Uterus (tissue), 4 donors: ENCODE results near the gene SF3B2. TPM values are rescaled to one million over a fixed set of nuclear protein-coding genes. Genes with fewer than 3 reads are reported as not detected.

ENCODE experiments used
- DNase-seq, 2 donors: peaks; one replicate each; pipeline ENCODE4 v3.0.0-alpha.2; 2019 to 2020
- H3K27ac ChIP-seq, 2 donors: fragments of 200-600 bp; sonication (generic); 1 replicate in 1 of 2; 2 replicates in 1 of 2; pipeline ENCODE4 v1.5.1; 2016 to 2018
- H3K27me3 ChIP-seq, 2 donors: fragments of 200-600 bp; sonication (generic); one replicate each; pipeline ENCODE4 v1.5.1; 2018 to 2019; ENCODE audit warnings: control low read depth in 1 of 2
- H3K36me3 ChIP-seq, 2 donors: fragments of 200-600 bp; sonication (generic); one replicate each; pipeline ENCODE4 v1.5.1; 2019; ENCODE audit warnings: control low read depth in 1 of 2
- H3K4me1 ChIP-seq, 2 donors: fragments of 200-600 bp; sonication (generic); one replicate each; pipeline ENCODE4 v1.5.1; 2018 to 2019; ENCODE audit warnings: control low read depth in 1 of 2
- H3K4me3 ChIP-seq, 2 donors: fragments of 200-600 bp; sonication (generic); 1 replicate in 1 of 2; 2 replicates in 1 of 2; pipeline ENCODE4 v1.5.1; 2018 to 2019; ENCODE audit warnings: mild to moderate bottlenecking in 1 of 2
- H3K9me3 ChIP-seq, 2 donors: fragments of 200-600 bp; sonication (generic); one replicate each; pipeline ENCODE4 v1.5.1; 2019; ENCODE audit warnings: control low read depth in 1 of 2
- CTCF ChIP-seq, 4 experiments: fragments of 200-600 bp in 2 of 4; fragments of 450-650 bp in 2 of 4; sonication (generic) in 2 of 4; IDR thresholded peaks; one replicate each; pipeline ENCODE4 v1.5.1; 2016 to 2019; ENCODE audit warnings: antibody characterized with exemption in 4 of 4, mild to moderate bottlenecking in 2 of 4, moderate library complexity in 1 of 4
- POLR2A ChIP-seq, 2 donors: fragments of 450-650 bp; IDR thresholded peaks; one replicate each; pipeline ENCODE4 v1.6.1; 2016; ENCODE audit warnings: antibody characterized with exemption in 2 of 2, mild to moderate bottlenecking in 1 of 2, moderate library complexity in 1 of 2
- intact Hi-C: fragments of 100-400 bp; cut with DNase I; formaldehyde crosslinking; loops from one replicate; pipeline ENCODE4 v1.15.1; 2023; ENCODE audit warnings: low total_unique reads
- total RNA-seq, 4 donors: library from RNA; depleted of rRNA in 3 of 4; stranded (reverse); fragments of >200 nt in 3 of 4; gene quantifications; one replicate each; pipeline versions ENCODE4 v1.1.0 to v1.2.4, GENCODE V29; 2014 to 2023
- donor health status: DM: yes; HTN: yes; CAD: no.

Gene SF3B2
- total RNA-seq, 4 donors from 2014 or later: 59.9 to 195 (median 106) TPM

GRCh38 chr11:66014804-66015453 lies 37.2 kb upstream of the SF3B2 start:
- peaks cover 0 to 19% of the 10 kb centered on the region in 2 donors for H3K27me3 ChIP-seq
- H3K4me1 ChIP-seq: peaks cover 0 to 4% of the 10 kb centered on the region in 2 donors
- no peak overlapping the region for H3K27ac ChIP-seq
- intact Hi-C loops: no loop called here
- no peaks in the 10 kb centered on the region for H3K36me3 ChIP-seq
- no peak overlapping the region for H3K4me3 ChIP-seq
- no peak for DNase-seq
- H3K9me3 ChIP-seq: no peaks in the 10 kb centered on the region
- TF ChIP-seq CTCF (IDR thresholded peaks at IDR 0.05): no peak
- no peak for TF ChIP-seq POLR2A (IDR thresholded peaks at IDR 0.05)

- H3K27me3 ChIP-seq: peaks cover 0 to 19% of the 10 kb centered on the region in 2 donors
- H3K9me3 ChIP-seq: no peaks in the 10 kb centered on the region
- no peak for DNase-seq
- H3K4me3 ChIP-seq: no peak overlapping the region
- H3K36me3 ChIP-seq: no peaks in the 10 kb centered on the region
- peaks cover 0 to 4% of the 10 kb centered on the region in 2 donors for H3K4me1 ChIP-seq
- intact Hi-C loops: no loop called here
- no peak overlapping the region for H3K27ac ChIP-seq
- no peak for TF ChIP-seq CTCF (IDR thresholded peaks at IDR 0.05)
- no peak for TF ChIP-seq POLR2A (IDR thresholded peaks at IDR 0.05)
Measured at GRCh38 chr11:66015454-66015881, 36.7 kb upstream of the SF3B2 start.

GRCh38 chr11:66015936-66016792 lies 36.0 kb upstream of the SF3B2 start:
- no peak for DNase-seq
- H3K36me3 ChIP-seq: no peaks in the 10 kb centered on the region
- peaks cover 0 to 19% of the 10 kb centered on the region in 2 donors for H3K27me3 ChIP-seq
- no peak overlapping the region for H3K27ac ChIP-seq
- H3K4me3 ChIP-seq: no peak overlapping the region
- H3K9me3 ChIP-seq: no peaks in the 10 kb centered on the region
- TF ChIP-seq CTCF (IDR thresholded peaks at IDR 0.05) (no peak), POLR2A (IDR thresholded peaks at IDR 0.05) (no peak)
- peaks cover 0 to 4% of the 10 kb centered on the region in 2 donors for H3K4me1 ChIP-seq
- intact Hi-C loops: no loop called here

- intact Hi-C loops: no loop called here
- Histone ChIP-seq H3K27ac (no peak overlapping the region), H3K4me1 (peaks cover 0 to 3% of the 10 kb centered on the region in 2 donors), H3K36me3 (no peaks in the 10 kb centered on the region), H3K27me3 (peaks cover 0 to 19% of the 10 kb centered on the region in 2 donors), H3K4me3 (no peak overlapping the region), H3K9me3 (no peaks in the 10 kb centered on the region)
- DNase-seq: no peak
- no peak for TF ChIP-seq CTCF (IDR thresholded peaks at IDR 0.05)
- no peak for TF ChIP-seq POLR2A (IDR thresholded peaks at IDR 0.05)
Measured at GRCh38 chr11:66016793-66017177, 35.4 kb upstream of the SF3B2 start.

GRCh38 chr11:66017321-66017720 lies 34.8 kb upstream of the SF3B2 start:
- TF ChIP-seq POLR2A (IDR thresholded peaks at IDR 0.05) (no peak), CTCF (IDR thresholded peaks at IDR 0.05) (no peak)
- Histone ChIP-seq H3K4me3 (no peak overlapping the region), H3K36me3 (no peaks in the 10 kb centered on the region), H3K27me3 (peaks cover 0 to 15% of the 10 kb centered on the region in 2 donors), H3K4me1 (no peaks in the 10 kb centered on the region), H3K9me3 (no peaks in the 10 kb centered on the region), H3K27ac (no peak overlapping the region)
- intact Hi-C loops: no loop called here
- DNase-seq: no peak
